DOHH2 (cell line): Measurements from ENCODE around the gene MEGF11.

ENCODE experiments used
- H3F3A ChIP-seq: fragments of 200-600 bp; sonication (generic), shearing (Covaris generic); 2 replicates; pipeline ENCODE4 v1.6.0; 2016; ENCODE audit warnings: antibody characterized with exemption, mild to moderate bottlenecking; ENCODE audit not compliant: control insufficient read depth, insufficient read depth
- H3K27ac ChIP-seq: fragments of 200-600 bp; sonication (generic); 2 replicates; pipeline ENCODE4 v1.5.1; 2014; ENCODE audit warnings: low read depth, mild to moderate bottlenecking, low read length, moderate library complexity
- H3K27me3 ChIP-seq: fragments of 200-600 bp; sonication (generic); 2 replicates; pipeline ENCODE4 v1.6.1; 2014; ENCODE audit warnings: mild to moderate bottlenecking, low read length, mixed read lengths; ENCODE audit not compliant: control insufficient read depth
- H3K36me3 ChIP-seq: fragments of 200-600 bp; sonication (generic); 2 replicates; pipeline ENCODE4 v1.6.1; 2014; ENCODE audit warnings: mild to moderate bottlenecking, low read length, moderate library complexity, mixed read lengths; ENCODE audit not compliant: control insufficient read depth
- H3K4me1 ChIP-seq: fragments of 200-600 bp; sonication (generic); 2 replicates; pipeline ENCODE4 v1.6.1; 2014; ENCODE audit warnings: mild to moderate bottlenecking, low read length, mixed read lengths; ENCODE audit not compliant: control insufficient read depth
- H3K4me2 ChIP-seq: fragments of 200-600 bp; sonication (generic); 2 replicates; pipeline ENCODE4 v1.6.0; 2014; ENCODE audit warnings: mild to moderate bottlenecking, low read length, moderate library complexity
- H3K4me3 ChIP-seq: fragments of 200-600 bp; sonication (generic); 2 replicates; pipeline ENCODE4 v1.5.1; 2014; ENCODE audit warnings: mild to moderate bottlenecking, low read length, mixed read lengths
- H3K79me2 ChIP-seq: fragments of 200-600 bp; sonication (generic); 2 replicates; pipeline ENCODE4 v1.6.1; 2014; ENCODE audit warnings: mild to moderate bottlenecking, low read length, mixed read lengths; ENCODE audit not compliant: control insufficient read depth
- H3K9me2 ChIP-seq: fragments of 200-600 bp; sonication (generic); replicated peaks from 2 replicates; pipeline ENCODE4 v1.6.1; 2014; ENCODE audit warnings: mild to moderate bottlenecking, low read length, mixed read lengths; ENCODE audit not compliant: control insufficient read depth
- H3K9me3 ChIP-seq: fragments of 200-600 bp; sonication (generic); 2 replicates; pipeline ENCODE4 v1.6.1; 2014; ENCODE audit warnings: antibody characterized with exemption, low read length, mixed read lengths; ENCODE audit not compliant: control insufficient read depth, insufficient read depth
- H4K20me1 ChIP-seq: fragments of 200-600 bp; sonication (generic); 2 replicates; pipeline ENCODE4 v1.6.0; 2014; ENCODE audit warnings: low read depth, mild to moderate bottlenecking, antibody characterized with exemption, low read length, moderate library complexity; ENCODE audit not compliant: control insufficient read depth, insufficient read depth
- EZH2phosphoT487 ChIP-seq: fragments of 200-600 bp; sonication (generic); IDR thresholded peaks from 2 replicates; pipeline ENCODE4 v1.6.1; 2017; ENCODE audit warnings: borderline replicate concordance, mild to moderate bottlenecking, antibody characterized with exemption, low read length, moderate library complexity, mixed read lengths
- TF ChIP-seq, protein P1 (sequence below): fragments of 200-600 bp; sonication (generic); IDR thresholded peaks from one replicate; pipeline ENCODE4 v1.5.1; 2014; ENCODE audit warnings: antibody characterized with exemption, mild to moderate bottlenecking, low read depth, low read length; ENCODE audit not compliant: poor library complexity, severe bottlenecking

The MEGF11 gene

DNA sequence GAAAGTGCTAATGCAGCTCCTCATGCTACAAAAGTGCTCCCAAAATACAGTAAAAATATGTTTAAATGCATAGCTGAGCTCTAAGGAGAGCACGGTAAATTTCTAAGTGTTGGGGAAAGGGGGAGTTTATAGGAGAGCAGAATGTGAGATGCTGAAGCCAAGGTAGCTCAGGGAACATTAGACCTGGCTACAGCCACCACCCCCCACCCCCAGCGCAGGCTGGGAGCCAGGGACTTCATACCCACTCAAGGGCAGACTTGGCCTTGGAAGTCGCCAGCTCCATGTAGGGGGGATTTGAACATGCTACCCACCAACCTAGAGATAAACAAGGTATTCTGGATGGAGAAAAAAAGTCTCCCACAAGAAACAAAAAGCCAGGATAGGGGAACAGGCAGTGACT, 142.2 kb downstream of the MEGF11 start:
- TF ChIP-seq, protein P1, sequence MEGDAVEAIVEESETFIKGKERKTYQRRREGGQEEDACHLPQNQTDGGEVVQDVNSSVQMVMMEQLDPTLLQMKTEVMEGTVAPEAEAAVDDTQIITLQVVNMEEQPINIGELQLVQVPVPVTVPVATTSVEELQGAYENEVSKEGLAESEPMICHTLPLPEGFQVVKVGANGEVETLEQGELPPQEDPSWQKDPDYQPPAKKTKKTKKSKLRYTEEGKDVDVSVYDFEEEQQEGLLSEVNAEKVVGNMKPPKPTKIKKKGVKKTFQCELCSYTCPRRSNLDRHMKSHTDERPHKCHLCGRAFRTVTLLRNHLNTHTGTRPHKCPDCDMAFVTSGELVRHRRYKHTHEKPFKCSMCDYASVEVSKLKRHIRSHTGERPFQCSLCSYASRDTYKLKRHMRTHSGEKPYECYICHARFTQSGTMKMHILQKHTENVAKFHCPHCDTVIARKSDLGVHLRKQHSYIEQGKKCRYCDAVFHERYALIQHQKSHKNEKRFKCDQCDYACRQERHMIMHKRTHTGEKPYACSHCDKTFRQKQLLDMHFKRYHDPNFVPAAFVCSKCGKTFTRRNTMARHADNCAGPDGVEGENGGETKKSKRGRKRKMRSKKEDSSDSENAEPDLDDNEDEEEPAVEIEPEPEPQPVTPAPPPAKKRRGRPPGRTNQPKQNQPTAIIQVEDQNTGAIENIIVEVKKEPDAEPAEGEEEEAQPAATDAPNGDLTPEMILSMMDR = no peak
- TF ChIP-seq EZH2phosphoT487 = no peak
- H3K36me3 ChIP-seq = peaks cover 78% of the 10 kb centered on the region
- peaks cover 25% of the 10 kb centered on the region for H3K4me1 ChIP-seq
- H3K27me3 ChIP-seq = no peaks in the 10 kb centered on the region
- no peaks in the 10 kb centered on the region for H3K9me3 ChIP-seq
- no peaks in the 10 kb centered on the region for H3K9me2 ChIP-seq
- no peak overlapping the region for H3K4me2 ChIP-seq
- H3K79me2 ChIP-seq = no peaks in the 10 kb centered on the region
- no peak overlapping the region for H3K27ac ChIP-seq
- no peaks in the 10 kb centered on the region; the same call in 1 of the 2 replicates for H4K20me1 ChIP-seq
- H3K4me3 ChIP-seq = no peak overlapping the region
- H3F3A ChIP-seq = no peaks in the 10 kb centered on the region

DNA sequence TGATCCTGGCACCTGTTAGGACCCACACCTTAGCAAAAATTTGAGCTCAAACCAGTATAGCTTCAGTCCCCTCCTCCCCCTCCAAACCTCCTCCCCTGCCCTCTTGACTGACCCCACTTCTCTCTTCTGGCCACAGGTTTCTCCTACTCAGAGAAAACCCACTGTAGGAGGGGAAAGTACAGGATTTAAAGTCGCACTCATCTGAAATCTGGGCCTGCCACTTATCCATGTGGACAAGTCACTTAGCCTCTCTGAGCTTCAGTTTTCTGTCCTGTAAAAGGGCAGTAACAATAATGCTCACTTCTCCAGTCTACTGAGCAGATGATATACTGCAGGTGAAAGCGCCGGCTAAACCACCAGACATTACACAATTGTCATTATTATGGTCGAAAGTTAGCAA, 142.7 kb downstream of the MEGF11 start:
- Histone ChIP-seq H3F3A (no peaks in the 10 kb centered on the region), H3K36me3 (peaks cover 78% of the 10 kb centered on the region), H3K4me2 (no peak overlapping the region), H3K27me3 (no peaks in the 10 kb centered on the region), H3K4me3 (no peak overlapping the region), H3K9me3 (no peaks in the 10 kb centered on the region), H3K9me2 (no peaks in the 10 kb centered on the region), H3K79me2 (no peaks in the 10 kb centered on the region), H4K20me1 (no peaks in the 10 kb centered on the region; the same call in 1 of the 2 replicates), H3K4me1 (peaks cover 24% of the 10 kb centered on the region), H3K27ac (no peak overlapping the region)
- TF ChIP-seq, protein P1 = no peak
- TF ChIP-seq EZH2phosphoT487 = no peak

DNA sequence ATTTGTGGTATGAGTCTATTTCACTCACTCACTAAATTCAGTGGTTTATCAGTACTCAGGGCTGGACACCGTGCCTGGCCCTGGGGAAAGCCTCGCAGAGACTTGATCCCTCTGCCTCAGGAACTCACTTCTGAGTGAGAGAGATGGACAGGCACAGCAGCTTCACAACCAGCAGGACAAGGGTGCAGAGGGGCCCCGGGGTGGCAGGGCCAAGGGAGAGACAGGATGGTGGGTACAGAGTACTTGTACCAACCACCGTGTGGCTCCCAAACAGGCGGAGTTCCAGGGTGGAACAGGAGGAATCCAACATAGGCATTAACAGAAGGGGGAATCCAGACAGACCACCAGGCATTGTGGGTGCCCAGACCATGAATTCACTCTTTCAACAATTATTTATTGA, 143.7 kb downstream of the MEGF11 start:
- H3K9me2 ChIP-seq = no peaks in the 10 kb centered on the region
- H3F3A ChIP-seq = no peaks in the 10 kb centered on the region
- no peak overlapping the region for H3K4me2 ChIP-seq
- no peak for TF ChIP-seq EZH2phosphoT487
- TF ChIP-seq, protein P1 = no peak
- no peaks in the 10 kb centered on the region; the same call in 1 of the 2 replicates for H4K20me1 ChIP-seq
- H3K9me3 ChIP-seq = no peaks in the 10 kb centered on the region
- no peaks in the 10 kb centered on the region for H3K27me3 ChIP-seq
- H3K27ac ChIP-seq = no peak overlapping the region
- peaks cover 78% of the 10 kb centered on the region for H3K36me3 ChIP-seq
- H3K4me3 ChIP-seq = no peak overlapping the region
- peaks cover 15% of the 10 kb centered on the region for H3K4me1 ChIP-seq
- no peaks in the 10 kb centered on the region for H3K79me2 ChIP-seq
